BJ (cell line): ENCODE measurements around the gene MDGA2. TPM values are rescaled to one million over a fixed set of nuclear protein-coding genes. Genes with fewer than 3 reads are reported as not detected.

ENCODE experiments used
- CTCF ChIA-PET: fragments of 350-600 bp; formaldehyde crosslinking; extraction: SDS; loops from one replicate; lab custom pipeline; 2021; ENCODE audit warnings: antibody characterized with exemption, inconsistent platforms; lab: Yijun Ruan, JAX
- POLR2A ChIA-PET: fragments of 300-600 bp; sonication (Branson Sonifier 250); formaldehyde crosslinking; extraction: SDS; loops from one replicate; lab custom pipeline; 2021; ENCODE audit warnings: antibody characterized with exemption; lab: Charles Lee
- DNase-seq: peaks from one replicate; pipeline ENCODE4 v3.0.0-alpha.2; 2011; ENCODE audit warnings: low read depth
- H3K27me3 ChIP-seq: 2 replicates; pipeline ENCODE4 v1.6.0; 2011; ENCODE audit warnings: low read length; ENCODE audit not compliant: control insufficient read depth, insufficient read depth
- H3K36me3 ChIP-seq: 2 replicates; pipeline ENCODE4 v1.5.1; 2011; ENCODE audit warnings: low read length; ENCODE audit not compliant: control insufficient read depth, insufficient read depth
- H3K4me3 ChIP-seq: 2 replicates; pipeline ENCODE4 v1.5.1; 2011; ENCODE audit warnings: low read depth, mild to moderate bottlenecking, control low read depth, low read length
- CTCF ChIP-seq: IDR thresholded peaks from 2 replicates; pipeline ENCODE4 v1.5.1; 2011; ENCODE audit warnings: low read depth, mild to moderate bottlenecking, control low read depth, inconsistent platforms, low read length, moderate library complexity; ENCODE audit not compliant: insufficient read depth
- polyA plus RNA-seq: library from polyadenylated mRNA; depleted of rRNA; stranded (reverse); fragments of >200 nt; gene quantifications from 2 replicates; pipeline ENCODE4 v1.2.3, GENCODE V29; 2011

Gene MDGA2
- polyA plus RNA-seq, 1 experiment = not detected

DNA sequence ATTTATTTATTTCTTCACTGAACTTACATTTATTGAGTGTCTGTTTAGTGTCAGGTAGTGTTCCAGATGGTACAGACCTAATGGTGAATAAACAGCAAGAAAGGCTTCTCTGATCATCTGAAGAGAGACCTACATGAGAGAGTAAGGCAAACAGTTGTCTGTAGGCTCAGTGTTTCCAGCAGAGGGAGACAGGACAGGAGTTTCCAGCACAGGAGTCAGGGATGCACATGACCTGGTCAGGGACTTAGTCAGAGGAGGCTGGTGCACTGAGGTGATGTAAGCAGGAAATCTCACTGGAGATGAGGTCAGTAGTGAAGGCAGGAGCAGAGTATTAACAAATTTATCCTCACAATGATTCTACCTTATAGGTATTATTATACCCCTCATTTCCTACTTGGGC lies 233.2 kb downstream of the MDGA2 start:
- no peak overlapping the region for H3K4me3 ChIP-seq
- no peaks in the 10 kb centered on the region for H3K36me3 ChIP-seq
- no peak for DNase-seq
- POLR2A ChIA-PET = no interaction called here
- CTCF ChIA-PET = no interaction called here
- no peak for TF ChIP-seq CTCF
- H3K27me3 ChIP-seq = no peaks in the 10 kb centered on the region

DNA sequence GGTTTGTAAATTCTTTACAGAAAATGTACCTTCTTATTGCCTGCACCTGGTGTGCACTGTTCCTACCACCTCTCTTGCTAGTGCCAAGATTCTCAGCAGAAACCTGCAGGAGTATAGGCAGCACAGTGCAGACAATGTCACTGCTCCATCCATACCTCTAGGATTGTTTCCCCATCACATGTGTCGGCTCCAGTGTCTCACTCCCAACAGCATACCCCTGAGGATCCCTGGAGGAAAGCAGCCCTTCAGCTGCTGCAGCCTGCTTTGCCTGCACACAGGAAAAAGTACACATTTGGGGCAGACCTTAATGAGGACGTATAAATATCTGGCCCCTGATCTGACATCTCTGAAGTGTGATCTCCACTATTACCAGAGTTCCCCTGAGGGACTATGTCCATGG lies 235.5 kb downstream of the MDGA2 start:
- Histone ChIP-seq H3K36me3 (no peaks in the 10 kb centered on the region), H3K27me3 (no peaks in the 10 kb centered on the region), H3K4me3 (no peak overlapping the region)
- no peak for DNase-seq
- TF ChIP-seq CTCF = no peak
- ChIA-PET POLR2A (no interaction called here), CTCF (no interaction called here)

DNA sequence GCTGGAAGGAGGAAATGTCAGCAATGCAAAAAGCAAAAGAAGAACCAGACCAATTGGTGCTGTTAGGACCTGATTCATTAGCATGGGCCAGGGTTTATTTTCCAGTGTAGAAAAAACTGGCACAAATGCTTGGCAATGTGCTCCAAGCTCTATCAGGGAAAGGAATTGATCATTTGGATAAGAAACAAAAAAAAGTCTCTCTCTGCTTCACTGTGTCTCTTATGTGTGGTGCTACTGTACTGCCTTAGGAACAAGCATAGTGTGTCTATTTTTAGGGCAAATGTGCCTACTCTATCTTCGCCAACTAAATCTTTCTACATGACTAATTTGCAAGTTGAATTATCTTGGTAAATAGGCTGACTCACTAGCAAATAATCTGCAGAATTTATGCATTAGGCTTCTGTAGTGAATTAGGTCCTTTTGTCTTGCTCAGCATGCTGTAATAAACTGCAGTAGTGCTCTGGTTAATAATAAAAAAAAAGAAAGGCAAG lies 236.7 kb downstream of the MDGA2 start:
- H3K36me3 ChIP-seq = no peaks in the 10 kb centered on the region
- TF ChIP-seq CTCF = no peak
- no peak for DNase-seq
- H3K27me3 ChIP-seq = no peaks in the 10 kb centered on the region
- POLR2A ChIA-PET = no interaction called here
- H3K4me3 ChIP-seq = no peak overlapping the region
- CTCF ChIA-PET = no interaction called here

GRCh38 chr14:47435331-47435965 lies 240.0 kb downstream of the MDGA2 start:
- ChIA-PET CTCF (no interaction called here), POLR2A (no interaction called here)
- no peaks in the 10 kb centered on the region for H3K36me3 ChIP-seq
- no peak for DNase-seq
- no peak for TF ChIP-seq CTCF
- no peak overlapping the region for H3K4me3 ChIP-seq
- no peaks in the 10 kb centered on the region for H3K27me3 ChIP-seq

GRCh38 chr14:47427629-47428028 lies 247.8 kb downstream of the MDGA2 start:
- POLR2A ChIA-PET = no interaction called here
- H3K27me3 ChIP-seq = no peaks in the 10 kb centered on the region
- no peak overlapping the region for H3K4me3 ChIP-seq
- no peak for DNase-seq
- CTCF ChIA-PET = no interaction called here
- no peak for TF ChIP-seq CTCF
- no peaks in the 10 kb centered on the region for H3K36me3 ChIP-seq
